ENCODE data around the gene FAM83G. TPM values are rescaled to one million over a fixed set of nuclear protein-coding genes. Genes with fewer than 3 reads are reported as not detected.

Gene FAM83G
- total RNA-seq, 1 donor from 2014 or later: 8.2 TPM

GRCh38 chr17:18971801-18972200, 32.8 kb downstream of the FAM83G start:
- peaks cover 17% of the 10 kb centered on the region for H3K4me1 Mint-ChIP-seq (ENCODE audit: low read depth)
- H3K27me3 Mint-ChIP-seq (ENCODE audit: low read depth): no peaks in the 10 kb centered on the region
- TF ChIP-seq, protein P1, sequence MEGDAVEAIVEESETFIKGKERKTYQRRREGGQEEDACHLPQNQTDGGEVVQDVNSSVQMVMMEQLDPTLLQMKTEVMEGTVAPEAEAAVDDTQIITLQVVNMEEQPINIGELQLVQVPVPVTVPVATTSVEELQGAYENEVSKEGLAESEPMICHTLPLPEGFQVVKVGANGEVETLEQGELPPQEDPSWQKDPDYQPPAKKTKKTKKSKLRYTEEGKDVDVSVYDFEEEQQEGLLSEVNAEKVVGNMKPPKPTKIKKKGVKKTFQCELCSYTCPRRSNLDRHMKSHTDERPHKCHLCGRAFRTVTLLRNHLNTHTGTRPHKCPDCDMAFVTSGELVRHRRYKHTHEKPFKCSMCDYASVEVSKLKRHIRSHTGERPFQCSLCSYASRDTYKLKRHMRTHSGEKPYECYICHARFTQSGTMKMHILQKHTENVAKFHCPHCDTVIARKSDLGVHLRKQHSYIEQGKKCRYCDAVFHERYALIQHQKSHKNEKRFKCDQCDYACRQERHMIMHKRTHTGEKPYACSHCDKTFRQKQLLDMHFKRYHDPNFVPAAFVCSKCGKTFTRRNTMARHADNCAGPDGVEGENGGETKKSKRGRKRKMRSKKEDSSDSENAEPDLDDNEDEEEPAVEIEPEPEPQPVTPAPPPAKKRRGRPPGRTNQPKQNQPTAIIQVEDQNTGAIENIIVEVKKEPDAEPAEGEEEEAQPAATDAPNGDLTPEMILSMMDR (IDR thresholded peaks at IDR 0.05): no peak

GRCh38 chr17:18970582-18971480, 33.7 kb downstream of the FAM83G start:
- Mint-ChIP-seq H3K27ac (ENCODE audit: unreplicated experiment) (no peak overlapping the region), H3K36me3 (ENCODE audit: low read depth) (peaks cover 4% of the 10 kb centered on the region), H3K9me3 (ENCODE audit: low read depth) (no peaks in the 10 kb centered on the region), H3K27me3 (ENCODE audit: low read depth) (no peaks in the 10 kb centered on the region), H3K4me1 (ENCODE audit: low read depth) (peaks cover 17% of the 10 kb centered on the region), H3K4me3 (ENCODE audit: unreplicated experiment) (no peak overlapping the region)
- TF ChIP-seq, protein P1 (IDR thresholded peaks at IDR 0.05): peak; percentile 47
- DNase-seq (ENCODE audit: low spot score): no peak

More at GRCh38 chr17:18971801-18972200, 32.8 kb downstream of the FAM83G start:
- Mint-ChIP-seq H3K36me3 (ENCODE audit: low read depth) (peaks cover 5% of the 10 kb centered on the region), H3K27ac (ENCODE audit: unreplicated experiment) (no peak overlapping the region), H3K4me3 (ENCODE audit: unreplicated experiment) (no peak overlapping the region), H3K9me3 (ENCODE audit: low read depth) (no peaks in the 10 kb centered on the region)
- DNase-seq (ENCODE audit: low spot score): no peak

GRCh38 chr17:18968945-18969887, 35.3 kb downstream of the FAM83G start:
- no peak overlapping the region for H3K27ac Mint-ChIP-seq (ENCODE audit: unreplicated experiment)
- no peak overlapping the region for H3K4me3 Mint-ChIP-seq (ENCODE audit: unreplicated experiment)

GRCh38 chr17:18968345-18968744, 36.2 kb downstream of the FAM83G start:
- Mint-ChIP-seq H3K4me3 (ENCODE audit: unreplicated experiment) (no peak overlapping the region), H3K27ac (ENCODE audit: unreplicated experiment) (no peak overlapping the region), H3K4me1 (ENCODE audit: low read depth) (peaks cover 17% of the 10 kb centered on the region), H3K36me3 (ENCODE audit: low read depth) (peaks cover 4% of the 10 kb centered on the region), H3K9me3 (ENCODE audit: low read depth) (no peaks in the 10 kb centered on the region), H3K27me3 (ENCODE audit: low read depth) (no peaks in the 10 kb centered on the region)
- no peak for DNase-seq (ENCODE audit: low spot score)
- TF ChIP-seq, protein P1 (IDR thresholded peaks at IDR 0.05): no peak

More at GRCh38 chr17:18968945-18969887, 35.3 kb downstream of the FAM83G start:
- no peak for DNase-seq (ENCODE audit: low spot score)
- H3K9me3 Mint-ChIP-seq (ENCODE audit: low read depth): no peaks in the 10 kb centered on the region
- TF ChIP-seq, protein P1 (IDR thresholded peaks at IDR 0.05): no peak
- peaks cover 4% of the 10 kb centered on the region for H3K36me3 Mint-ChIP-seq (ENCODE audit: low read depth)
- peaks cover 17% of the 10 kb centered on the region for H3K4me1 Mint-ChIP-seq (ENCODE audit: low read depth)
- H3K27me3 Mint-ChIP-seq (ENCODE audit: low read depth): no peaks in the 10 kb centered on the region

GRCh38 chr17:18967916-18968315, 36.6 kb downstream of the FAM83G start:
- Mint-ChIP-seq H3K27ac (ENCODE audit: unreplicated experiment) (no peak overlapping the region), H3K4me1 (ENCODE audit: low read depth) (peaks cover 17% of the 10 kb centered on the region), H3K36me3 (ENCODE audit: low read depth) (peaks cover 4% of the 10 kb centered on the region), H3K27me3 (ENCODE audit: low read depth) (no peaks in the 10 kb centered on the region), H3K4me3 (ENCODE audit: unreplicated experiment) (no peak overlapping the region), H3K9me3 (ENCODE audit: low read depth) (no peaks in the 10 kb centered on the region)
- TF ChIP-seq, protein P1 (IDR thresholded peaks at IDR 0.05): no peak
- no peak for DNase-seq (ENCODE audit: low spot score)

All from chondrocyte (in vitro differentiated cells).